Measurements from ENCODE around the gene ACTN3. TPM values are rescaled to one million over a fixed set of nuclear protein-coding genes. Genes with fewer than 3 reads are reported as not detected.
A peak's percentile ranks its signal among the peaks of the same experiment; 100 is the strongest.
"Not testable (repeated sequence)": the region's sequence is repeated elsewhere in the genome, so short reads cannot be mapped to it uniquely, and the experiment has no call there.

ACTN3 gene
- total and polyA plus RNA-seq, 2 experiments from 2014 or later, result not detected

- Histone ChIP-seq H3K79me2 (ENCODE audit: insufficient read depth) (no peaks in the 10 kb centered on the region), H3K4me2 (ENCODE audit: unreplicated experiment) (no peak overlapping the region), H3K9me2 (ENCODE audit: insufficient read depth) (no peaks in the 10 kb centered on the region), H3K27me3 (replicated peaks; ENCODE audit: insufficient read depth) (no peaks in the 10 kb centered on the region), H2AFZ (no peak overlapping the region), H3K36me3 (ENCODE audit: low read depth) (peaks cover 4% of the 10 kb centered on the region; the same call in 1 of the 2 replicates), H3F3A (ENCODE audit: insufficient read depth) (peaks cover 34% of the 10 kb centered on the region), H3K4me3 (no peak overlapping the region), H3K27ac (no peak overlapping the region), H3K9me3 (ENCODE audit: low read depth) (no peaks in the 10 kb centered on the region), H3K4me1 (ENCODE audit: insufficient read depth) (peaks cover 21% of the 10 kb centered on the region), H4K20me1 (ENCODE audit: insufficient read depth) (no peaks in the 10 kb centered on the region), H3K9ac (no peak overlapping the region)
- 94 to 97% methylated on average over 5 of the region's 5 CpGs for WGBS, 2 experiments (ENCODE audit: low coverage in 1 of 2, low lambda C conversion rate in 2 of 2, missing lambda C conversion rate in 2 of 2)
- no peak for DNase-seq
- no peak for TF ChIP-seq EZH2phosphoT487 (IDR thresholded peaks at IDR 0.05; ENCODE audit: insufficient read depth, low read depth)
- TF ChIP-seq EZH2 (IDR thresholded peaks at IDR 0.05; ENCODE audit: insufficient read depth, poor library complexity, severe bottlenecking), result no peak
- in situ Hi-C loops (cut with MboI), result no loop called here
Measured at GRCh38 chr11:66604155-66604554, 57.5 kb downstream of the ACTN3 start.

- in situ Hi-C loops (cut with MboI); H3K79me2 ChIP-seq (ENCODE audit: insufficient read depth); H3K4me3 ChIP-seq; H4K20me1 ChIP-seq (ENCODE audit: insufficient read depth); H3K9me2 ChIP-seq (ENCODE audit: insufficient read depth); H3K36me3 ChIP-seq (ENCODE audit: low read depth); DNase-seq; H3K9me3 ChIP-seq (ENCODE audit: low read depth); H3K27me3 ChIP-seq (replicated peaks; ENCODE audit: insufficient read depth); H2AFZ ChIP-seq: not testable (repeated sequence)
- Histone ChIP-seq H3K4me1 (ENCODE audit: insufficient read depth) (peaks cover 17% of the 10 kb centered on the region), H3K27ac (peak overlapping the region; percentile 86), H3K4me2 (ENCODE audit: unreplicated experiment) (peak overlapping the region; percentile 63), H3K9ac (peak overlapping the region; percentile 68), H3F3A (ENCODE audit: insufficient read depth) (peaks cover 24% of the 10 kb centered on the region)
- 83 to 85% methylated on average over 3 of the region's 3 CpGs for WGBS, 2 experiments (ENCODE audit: low coverage in 1 of 2, low lambda C conversion rate in 2 of 2, missing lambda C conversion rate in 2 of 2)
Measured at GRCh38 chr11:66606608-66607007, 59.9 kb downstream of the ACTN3 start.

- Histone ChIP-seq H3K4me3 (peak overlapping the region; percentile 35), H3K36me3 (ENCODE audit: low read depth) (no peaks in the 10 kb centered on the region), H3K27me3 (replicated peaks; ENCODE audit: insufficient read depth) (no peaks in the 10 kb centered on the region), H3K9me2 (ENCODE audit: insufficient read depth) (no peaks in the 10 kb centered on the region), H3K9ac (peak overlapping the region; percentile 68), H3F3A (ENCODE audit: insufficient read depth) (peaks cover 24% of the 10 kb centered on the region), H2AFZ (peak overlapping the region; percentile 46), H3K4me2 (ENCODE audit: unreplicated experiment) (peak overlapping the region; percentile 63), H3K27ac (peak overlapping the region; percentile 86), H3K9me3 (ENCODE audit: low read depth) (no peaks in the 10 kb centered on the region), H3K79me2 (ENCODE audit: insufficient read depth) (no peaks in the 10 kb centered on the region), H4K20me1 (ENCODE audit: insufficient read depth) (no peaks in the 10 kb centered on the region), H3K4me1 (ENCODE audit: insufficient read depth) (peaks cover 17% of the 10 kb centered on the region)
- in situ Hi-C loops (cut with MboI), result no loop called here
- TF ChIP-seq EZH2phosphoT487 (IDR thresholded peaks at IDR 0.05; ENCODE audit: insufficient read depth, low read depth) (no peak), EZH2 (IDR thresholded peaks at IDR 0.05; ENCODE audit: insufficient read depth, poor library complexity, severe bottlenecking) (no peak)
- peak; percentile 88 for DNase-seq
- 1 to 2% methylated on average over 8 of the region's 8 CpGs for WGBS, 2 experiments (ENCODE audit: low coverage in 1 of 2, low lambda C conversion rate in 2 of 2, missing lambda C conversion rate in 2 of 2)
Measured at GRCh38 chr11:66607126-66607834, 60.6 kb downstream of the ACTN3 start.

GRCh38 chr11:66609721-66610617 lies 63.3 kb downstream of the ACTN3 start:
- no peaks in the 10 kb centered on the region for H3K9me3 ChIP-seq (ENCODE audit: low read depth)
- peaks cover 24% of the 10 kb centered on the region for H3F3A ChIP-seq (ENCODE audit: insufficient read depth)
- DNase-seq, result no peak
- no peak for TF ChIP-seq EZH2 (IDR thresholded peaks at IDR 0.05; ENCODE audit: insufficient read depth, poor library complexity, severe bottlenecking)
- no peak for TF ChIP-seq EZH2phosphoT487 (IDR thresholded peaks at IDR 0.05; ENCODE audit: insufficient read depth, low read depth)
- peaks cover 17% of the 10 kb centered on the region for H3K4me1 ChIP-seq (ENCODE audit: insufficient read depth)
- H3K4me2 ChIP-seq (ENCODE audit: unreplicated experiment), result no peak overlapping the region
- H3K27me3 ChIP-seq (replicated peaks; ENCODE audit: insufficient read depth), result no peaks in the 10 kb centered on the region
- in situ Hi-C loops (cut with MboI), result no loop called here
- peaks cover 3% of the 10 kb centered on the region for H3K79me2 ChIP-seq (ENCODE audit: insufficient read depth)
- no peak overlapping the region for H3K9ac ChIP-seq
- no peak overlapping the region for H2AFZ ChIP-seq
- H3K36me3 ChIP-seq (ENCODE audit: low read depth), result no peaks in the 10 kb centered on the region
- H3K27ac ChIP-seq, result no peak overlapping the region
- H4K20me1 ChIP-seq (ENCODE audit: insufficient read depth), result no peaks in the 10 kb centered on the region
- H3K9me2 ChIP-seq (ENCODE audit: insufficient read depth), result no peaks in the 10 kb centered on the region
- WGBS, 2 experiments (ENCODE audit: low coverage in 1 of 2, low lambda C conversion rate in 2 of 2, missing lambda C conversion rate in 2 of 2), result 82 to 89% methylated on average over 4 of the region's 4 CpGs
- H3K4me3 ChIP-seq, result no peak overlapping the region

All from GM23248 (cell line).